GM21529 (cell line): ENCODE measurements around the gene PRKAR2B.

Source experiments
- ATAC-seq: cut with Tn5 transposase; IDR thresholded peaks from one replicate; pipeline ENCODE4 v1.9.1; 2021; ENCODE audit not compliant: unreplicated experiment

Gene PRKAR2B

DNA sequence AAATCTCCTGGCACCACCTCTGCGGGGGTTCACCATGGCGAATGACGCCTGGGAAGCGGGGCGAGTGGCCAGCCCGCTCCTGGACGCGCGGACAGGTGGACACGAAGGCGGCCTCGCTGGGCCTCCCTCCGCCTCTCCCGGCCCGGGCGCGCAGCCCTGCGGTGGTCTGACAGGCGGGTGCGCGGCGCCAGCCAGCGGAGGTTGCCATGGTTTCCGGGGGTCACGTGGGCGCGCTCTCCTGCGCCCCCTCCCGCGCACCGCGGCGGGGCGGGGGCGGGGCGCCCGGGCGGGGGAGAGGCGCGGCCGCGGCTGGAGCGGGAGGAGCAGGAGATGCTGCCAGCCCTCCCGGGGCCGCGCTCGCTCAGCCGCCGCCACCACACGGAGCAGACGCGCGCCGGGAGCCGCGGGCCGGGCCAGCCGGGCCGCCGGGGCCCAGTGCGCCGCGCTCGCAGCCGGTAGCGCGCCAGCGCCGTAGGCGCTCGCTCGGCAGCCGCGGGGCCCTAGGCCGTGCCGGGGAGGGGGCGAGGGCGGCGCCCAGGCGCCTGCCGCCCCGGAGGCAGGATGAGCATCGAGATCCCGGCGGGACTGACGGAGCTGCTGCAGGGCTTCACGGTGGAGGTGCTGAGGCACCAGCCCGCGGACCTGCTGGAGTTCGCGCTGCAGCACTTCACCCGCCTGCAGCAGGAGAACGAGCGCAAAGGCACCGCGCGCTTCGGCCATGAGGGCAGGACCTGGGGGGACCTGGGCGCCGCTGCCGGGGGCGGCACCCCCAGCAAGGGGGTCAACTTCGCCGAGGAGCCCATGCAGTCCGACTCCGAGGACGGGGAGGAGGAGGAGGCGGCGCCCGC is at the start of gene PRKAR2B:
Gene PRKAR2B (plus strand): TSS at position 359 of the 848 bp plus-strand sequence. CDS start 203 bp downstream, at position 562.
- peak; percentile 89 for ATAC-seq

DNA sequence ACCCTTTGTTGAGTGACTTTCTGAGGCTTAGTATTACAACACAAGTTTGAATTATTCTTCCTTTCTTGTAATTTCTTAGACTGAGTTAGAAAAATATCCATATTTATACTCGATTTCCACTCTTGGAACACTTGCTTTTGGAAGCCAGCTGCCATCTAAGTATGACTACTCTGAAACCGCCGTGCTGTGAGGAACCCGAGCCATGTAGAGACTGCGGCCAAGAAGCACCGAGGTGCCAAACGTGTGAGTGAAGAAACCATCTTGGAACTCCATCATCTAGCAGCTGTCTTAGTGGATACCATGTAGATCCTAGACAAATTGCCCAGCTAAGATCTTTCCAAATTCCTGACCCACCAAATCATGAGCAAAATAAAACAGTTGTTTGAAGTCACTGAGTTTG is 49.7 kb upstream of the PRKAR2B start:
- ATAC-seq: no peak

DNA sequence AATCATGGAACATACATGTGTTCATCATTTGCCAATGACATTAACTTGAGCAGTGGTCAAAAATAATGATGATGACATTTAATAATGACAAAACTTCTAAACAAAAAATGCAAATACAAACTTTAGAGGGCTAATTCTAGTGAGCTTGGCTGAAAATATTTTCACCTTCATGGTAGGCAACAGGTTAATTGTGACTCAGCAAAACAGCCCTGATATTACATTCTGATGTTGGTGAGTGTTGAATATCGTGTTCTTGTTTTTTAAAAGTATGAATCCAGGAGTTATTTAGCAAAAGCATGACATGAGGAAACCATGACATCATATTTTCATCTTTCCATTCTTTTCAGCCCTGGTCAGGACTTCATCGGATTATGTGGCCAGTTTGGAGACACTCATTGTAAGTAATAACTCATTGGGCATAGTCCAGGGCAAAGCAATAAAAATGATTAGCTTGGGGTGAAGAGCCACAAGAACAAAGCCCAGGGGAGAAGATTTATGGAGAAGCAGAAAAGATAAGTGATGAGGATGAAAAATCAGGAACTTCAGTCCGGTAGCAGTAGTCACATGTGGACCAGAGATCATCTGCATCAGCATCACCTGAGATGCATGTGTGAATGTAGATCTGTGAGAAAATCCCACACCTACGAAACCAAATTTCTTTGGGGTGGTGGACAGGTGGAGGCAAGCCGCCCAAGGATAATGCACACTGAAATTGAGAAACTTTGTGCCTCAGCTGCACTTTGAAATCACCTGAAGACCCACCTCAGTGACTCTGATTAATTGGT is 46.8 kb upstream of the PRKAR2B start:
- no peak for ATAC-seq

DNA sequence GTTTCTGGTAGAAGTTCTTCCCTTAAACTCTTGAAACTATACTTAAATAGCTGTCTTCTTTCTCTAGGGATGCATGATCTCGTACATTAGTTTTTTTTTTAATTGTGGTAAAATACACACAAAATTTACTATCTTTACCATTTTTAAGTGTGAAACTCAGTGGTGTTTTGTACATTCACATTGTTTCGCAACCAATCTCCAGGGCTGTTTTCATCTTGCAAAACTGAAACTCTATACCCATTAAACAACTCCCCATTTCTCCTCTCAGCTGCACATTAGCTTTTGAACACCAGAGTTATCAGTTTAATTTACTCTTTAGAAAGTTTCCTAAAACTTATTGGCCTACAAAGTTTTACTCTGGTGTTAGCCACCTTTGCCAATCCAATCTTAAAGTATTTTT is 45.5 kb upstream of the PRKAR2B start:
- ATAC-seq: no peak

DNA sequence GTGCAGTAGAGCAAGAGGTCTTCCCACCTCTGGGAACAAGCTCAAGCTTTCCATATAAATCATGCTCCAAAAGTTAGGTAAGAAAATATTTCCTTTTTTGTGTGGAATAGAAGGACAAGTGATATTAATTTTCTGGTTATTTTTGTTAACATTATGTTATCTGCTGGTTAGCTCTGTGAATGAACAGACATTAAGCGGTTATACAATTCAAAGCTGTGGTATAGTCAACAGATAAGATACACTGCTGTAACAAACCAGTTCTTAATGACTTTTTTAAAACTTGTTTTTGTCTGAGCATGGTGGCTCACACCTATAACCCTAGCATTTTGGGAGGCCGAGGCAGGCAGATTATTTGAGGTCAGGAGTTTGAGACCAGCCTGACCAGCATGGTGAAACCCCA is 43.0 kb upstream of the PRKAR2B start:
- ATAC-seq: no peak

DNA sequence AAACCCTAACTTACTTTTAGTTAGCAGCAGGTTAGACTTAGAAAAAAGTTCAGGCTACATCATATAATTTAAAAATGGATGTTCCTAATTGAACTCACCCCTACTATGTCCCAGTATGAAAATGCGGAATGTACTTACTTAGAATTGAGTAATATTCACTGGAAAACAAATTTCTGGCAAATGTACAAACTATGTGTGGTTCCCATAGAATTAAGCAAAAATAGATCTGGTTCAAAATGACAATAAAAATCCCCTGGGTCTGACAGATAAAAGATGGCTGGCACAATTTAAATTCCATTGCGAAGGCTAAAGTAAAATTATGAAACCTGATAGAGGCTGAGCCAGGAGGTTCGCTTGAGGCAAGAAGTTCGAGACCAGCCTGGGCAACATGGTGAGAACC is 42.4 kb upstream of the PRKAR2B start:
- no peak for ATAC-seq

DNA sequence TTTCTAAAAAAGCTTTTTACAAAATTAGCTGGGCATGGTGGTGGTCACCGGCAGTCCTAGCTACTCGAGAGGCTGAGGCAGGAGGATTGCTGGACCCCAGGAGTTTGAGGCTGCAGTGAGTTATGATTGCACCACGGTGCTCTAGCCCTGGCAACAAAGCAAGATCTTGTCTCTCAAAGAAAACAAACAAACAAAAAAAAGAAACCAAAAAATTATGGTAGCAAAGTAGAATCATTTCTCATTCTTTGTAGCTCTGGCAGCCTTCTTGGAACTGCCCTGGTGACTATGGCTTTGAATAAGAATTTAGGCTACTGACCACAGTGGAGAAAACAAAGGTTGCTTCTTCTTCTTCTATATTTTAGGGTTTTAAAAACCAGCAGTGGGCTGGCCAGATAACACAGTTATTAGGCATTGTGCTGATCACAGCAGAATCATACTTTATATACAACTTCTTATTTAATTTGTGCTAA is 41.9 kb upstream of the PRKAR2B start:
- ATAC-seq: no peak

DNA sequence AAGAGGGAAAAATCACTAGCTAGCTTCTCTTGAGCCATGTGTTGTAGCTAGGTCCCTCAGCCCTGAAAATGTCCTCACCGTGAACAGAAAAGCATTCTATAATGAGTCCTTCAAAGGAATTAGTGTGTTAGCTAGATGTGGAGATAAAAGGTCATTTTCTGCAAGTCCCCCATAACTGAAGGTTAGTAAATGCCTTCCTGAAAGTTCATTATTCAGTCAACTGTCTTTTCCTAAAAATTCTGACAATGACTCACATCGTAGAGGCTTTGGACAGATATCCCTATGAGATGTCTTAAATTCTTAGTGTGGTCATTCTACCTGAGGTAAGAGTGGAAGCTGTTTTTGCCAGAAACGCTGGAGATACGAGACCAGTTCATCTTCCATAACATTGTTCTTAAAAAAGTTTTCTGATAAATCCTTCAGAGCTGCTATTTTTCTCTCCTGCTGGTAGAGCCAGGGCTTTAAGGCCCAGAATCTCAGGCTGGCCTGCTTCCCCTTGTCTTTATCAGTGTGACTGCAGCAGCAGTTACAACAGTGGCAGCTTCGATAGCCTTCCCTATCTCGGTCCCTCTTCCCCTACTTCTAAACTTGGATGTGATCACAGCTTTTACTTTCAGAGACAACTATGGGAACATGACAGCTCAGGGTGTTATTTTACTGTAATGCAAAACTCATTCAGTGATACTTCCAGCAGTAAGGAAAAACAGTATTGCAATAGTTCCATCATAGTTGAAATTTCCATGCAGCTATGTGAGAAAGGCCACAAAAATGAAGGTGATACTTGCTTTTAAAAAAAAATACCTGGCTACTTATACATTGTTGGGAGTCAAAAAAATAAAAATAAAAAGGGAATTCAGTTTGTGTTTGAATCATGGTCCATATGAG is 37.3 kb upstream of the PRKAR2B start:
- no peak for ATAC-seq

DNA sequence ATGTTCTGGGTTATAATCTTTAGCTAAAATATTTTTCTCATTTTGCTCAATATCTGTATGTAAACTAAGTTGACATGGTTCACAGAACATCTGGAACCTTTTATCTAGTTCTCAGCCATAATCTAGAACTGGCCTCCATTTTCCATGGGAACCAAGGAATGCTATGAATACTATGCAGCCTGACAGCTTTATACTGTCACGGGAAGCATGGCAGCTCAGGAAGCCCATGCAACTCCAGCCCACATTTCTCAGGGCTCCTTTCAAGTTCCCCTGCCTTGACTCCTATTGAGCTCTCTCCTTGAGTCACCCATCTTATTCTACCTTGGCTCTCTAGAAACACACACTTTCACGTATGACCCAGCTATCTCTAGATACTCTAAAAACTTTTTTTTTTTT is 36.6 kb upstream of the PRKAR2B start:
- ATAC-seq: no peak

DNA sequence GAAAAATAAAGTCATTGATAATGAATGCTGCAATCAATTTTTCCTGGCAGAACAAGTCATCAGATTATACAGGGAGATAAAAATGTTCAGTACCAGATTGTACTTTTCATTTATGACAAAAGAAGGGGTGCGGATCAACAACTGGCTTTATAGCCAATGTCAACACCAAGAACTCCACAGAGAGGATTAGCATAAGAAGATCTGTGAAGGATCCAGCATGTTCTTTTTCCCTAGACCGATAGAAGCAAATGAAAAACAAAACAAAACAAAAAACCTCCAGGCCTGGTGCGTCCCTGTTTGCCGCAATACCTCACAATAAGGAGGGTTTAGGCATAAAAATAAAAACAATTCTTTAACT is 34.7 kb upstream of the PRKAR2B start:
- ATAC-seq: no peak

DNA sequence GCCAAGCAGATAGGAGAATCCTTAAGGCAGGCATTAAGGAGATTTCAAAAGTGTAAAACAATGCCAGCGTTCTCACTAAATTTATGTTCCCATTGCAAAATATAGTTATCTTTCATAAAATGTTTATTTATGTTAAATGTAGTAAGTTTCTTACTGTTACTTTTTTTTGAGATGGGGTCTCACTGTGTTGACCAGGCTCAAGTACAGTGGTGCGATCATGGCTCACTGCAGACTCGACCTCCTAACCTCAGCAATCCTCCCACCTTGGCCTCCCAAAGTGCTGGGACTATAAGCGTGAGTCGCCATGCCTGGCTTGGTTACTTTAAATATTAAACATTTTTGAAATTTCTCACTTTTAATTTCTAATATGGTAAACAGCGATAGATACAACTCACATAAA is 31.8 kb upstream of the PRKAR2B start:
- ATAC-seq: no peak

DNA sequence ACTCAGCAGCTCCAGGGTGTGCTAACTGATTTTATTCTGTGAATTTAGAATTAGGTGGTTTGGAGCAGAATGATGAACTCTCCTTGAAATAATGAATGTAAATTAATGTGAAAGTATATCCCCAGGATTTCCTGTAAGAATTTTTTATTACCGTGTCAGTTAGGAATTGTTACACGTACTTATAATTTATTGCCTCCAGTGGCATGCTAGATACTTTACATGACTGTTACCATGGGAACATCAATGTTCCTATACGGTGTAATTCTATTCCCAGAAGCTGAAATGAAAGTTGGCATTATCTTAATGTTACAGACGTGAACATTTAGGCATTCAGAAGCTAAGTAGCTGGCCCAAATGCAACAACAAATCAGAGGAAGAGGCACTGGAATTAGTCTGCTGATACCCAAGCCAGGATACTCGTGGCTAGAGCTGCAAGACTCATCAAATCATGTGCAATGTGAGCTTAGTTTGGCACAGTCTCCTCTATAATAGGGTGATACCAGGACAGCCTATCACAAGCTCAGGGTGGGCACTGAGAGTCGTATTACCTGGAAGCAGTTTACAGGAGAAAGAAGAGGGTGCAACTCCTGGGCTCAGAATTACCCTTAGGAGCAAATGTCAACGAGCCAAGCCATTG is 30.0 kb upstream of the PRKAR2B start:
- ATAC-seq: no peak

DNA sequence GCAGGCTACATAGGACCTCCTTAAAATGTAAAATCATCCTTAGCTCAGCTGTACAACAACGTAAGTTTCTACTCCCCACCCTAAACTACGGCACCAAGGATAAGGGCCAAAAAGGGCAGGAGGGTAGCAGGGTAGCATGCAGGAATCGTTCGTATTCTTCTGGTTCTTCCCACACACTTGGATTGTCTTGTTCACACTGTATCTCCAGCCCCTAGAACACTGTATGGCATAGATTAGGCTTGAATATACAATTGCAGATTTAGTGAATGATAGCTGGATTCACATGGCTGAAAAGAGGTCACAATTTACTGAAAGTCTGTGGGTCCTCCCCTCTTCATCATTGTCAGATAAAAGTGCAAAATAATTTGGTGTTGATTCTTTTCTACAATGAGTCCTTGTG is 28.2 kb upstream of the PRKAR2B start:
- no peak for ATAC-seq

DNA sequence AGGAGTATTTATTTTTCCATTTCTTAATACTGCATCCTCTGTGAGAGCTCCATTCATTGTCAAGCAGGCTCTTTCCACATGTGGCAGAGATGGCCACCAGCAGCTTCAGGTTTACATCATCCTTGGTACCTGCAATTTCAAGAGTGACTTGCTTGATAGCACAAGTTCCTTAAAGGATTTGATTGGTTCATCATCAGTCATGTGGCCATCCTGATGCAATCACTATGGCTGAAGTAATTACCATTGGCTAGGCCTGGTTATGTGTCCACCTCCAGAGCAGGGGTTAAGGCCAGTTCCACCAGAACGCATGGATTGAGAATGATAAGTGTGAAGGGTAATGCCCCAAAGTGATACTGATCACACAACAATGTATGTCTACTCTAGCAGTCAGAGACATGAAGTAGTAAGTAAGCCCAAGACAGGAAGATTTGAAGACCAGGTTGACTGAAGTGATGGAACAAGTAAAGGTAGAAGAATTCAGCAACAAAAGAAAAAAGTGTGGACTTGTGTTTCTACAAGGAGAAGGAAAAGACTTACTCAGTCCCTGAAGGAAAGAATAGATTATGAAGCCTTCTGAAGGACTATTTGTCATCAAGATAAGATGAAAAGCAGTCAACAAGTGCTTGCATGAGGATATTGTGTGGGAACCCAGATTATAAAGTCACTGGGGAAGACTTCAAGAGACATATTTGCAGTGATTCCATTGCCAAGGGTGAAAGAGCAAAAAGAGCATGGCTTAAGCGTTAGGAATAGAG is 26.4 kb upstream of the PRKAR2B start:
- no peak for ATAC-seq

DNA sequence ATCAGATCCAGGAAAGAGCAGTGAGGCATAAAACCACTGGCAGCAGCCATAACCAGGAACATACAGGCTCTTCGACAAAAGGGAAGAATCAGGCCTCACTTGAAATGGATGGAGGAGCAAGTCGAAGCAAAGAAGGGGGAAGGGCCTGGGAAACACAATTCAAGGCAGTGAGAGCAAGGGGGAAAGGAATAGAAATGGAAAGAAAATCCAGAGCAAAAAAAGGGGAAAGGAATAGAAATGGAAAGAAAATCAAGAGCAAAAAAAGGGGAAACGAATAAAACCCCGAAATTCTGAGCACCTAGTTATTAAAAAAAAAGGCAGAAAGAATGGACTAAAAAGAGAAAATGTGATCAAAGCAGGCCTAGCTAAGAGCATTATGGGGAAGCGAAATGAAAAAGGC is 24.1 kb upstream of the PRKAR2B start:
- ATAC-seq: no peak

DNA sequence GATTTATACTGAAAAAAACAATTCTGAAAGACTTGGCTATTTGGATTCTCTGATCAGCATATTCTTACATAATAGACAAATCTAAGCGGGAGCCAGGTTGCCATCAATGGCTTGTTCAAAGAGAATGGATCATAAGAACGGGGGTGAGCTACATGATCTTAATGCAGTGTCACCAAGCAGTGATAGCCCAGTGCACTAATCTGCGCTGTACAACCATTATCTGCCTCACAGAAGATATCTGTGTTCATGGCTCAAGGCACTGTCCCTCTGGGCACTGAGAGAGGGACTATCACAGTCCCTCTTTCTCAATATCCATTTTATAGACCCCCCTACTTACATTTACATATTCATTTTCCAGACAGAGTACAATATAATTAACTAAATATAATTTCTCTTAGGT is 22.9 kb upstream of the PRKAR2B start:
- ATAC-seq: no peak

DNA sequence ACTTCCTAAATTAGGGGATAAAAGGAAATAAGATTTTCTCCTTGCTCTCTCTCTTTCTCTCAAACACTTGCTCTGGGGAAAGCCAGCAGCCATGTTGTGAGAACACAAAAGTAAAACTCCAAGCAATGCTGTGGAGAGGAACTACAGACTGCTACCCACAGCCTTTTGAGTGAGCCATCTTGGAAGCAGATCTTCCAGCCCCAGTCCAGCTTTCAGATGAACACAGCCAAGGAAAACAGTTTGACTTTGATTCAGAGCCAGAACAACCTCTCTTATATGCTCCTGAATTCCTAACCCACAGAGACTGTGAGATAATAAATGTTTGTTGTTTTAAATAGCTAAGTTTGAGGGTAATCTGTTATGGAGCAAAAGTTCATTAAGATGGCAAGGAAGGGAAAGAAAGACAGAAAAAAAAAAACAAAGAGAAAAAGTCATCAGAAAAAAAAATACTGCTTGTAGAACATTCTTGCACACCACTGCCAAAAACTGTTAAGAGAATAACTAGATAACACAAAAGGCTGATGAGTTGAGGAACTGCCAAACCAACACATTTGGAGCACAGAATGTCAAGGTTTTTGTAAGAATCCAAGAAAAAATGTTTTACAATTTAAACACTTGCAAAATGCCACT is 20.9 kb upstream of the PRKAR2B start:
- ATAC-seq: no peak

DNA sequence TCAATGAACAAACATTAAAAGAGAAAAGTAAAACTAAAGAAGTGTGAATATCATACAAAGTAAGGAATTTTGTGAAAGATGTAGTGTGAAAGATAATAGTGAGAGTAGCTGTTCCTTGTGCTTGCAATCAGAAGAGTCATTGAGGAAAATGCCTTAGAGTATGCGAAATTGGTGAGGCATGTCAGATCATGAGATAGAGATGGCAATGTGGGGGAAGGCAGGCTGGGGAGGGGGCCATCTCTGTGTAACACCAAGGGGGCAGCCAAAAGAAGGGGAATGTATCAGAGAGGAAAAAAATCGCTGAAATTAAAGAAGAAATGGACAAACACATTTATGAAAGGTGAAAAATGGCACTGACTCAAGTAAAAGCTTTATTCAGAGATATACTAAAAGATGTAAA is 19.6 kb upstream of the PRKAR2B start:
- ATAC-seq: no peak

DNA sequence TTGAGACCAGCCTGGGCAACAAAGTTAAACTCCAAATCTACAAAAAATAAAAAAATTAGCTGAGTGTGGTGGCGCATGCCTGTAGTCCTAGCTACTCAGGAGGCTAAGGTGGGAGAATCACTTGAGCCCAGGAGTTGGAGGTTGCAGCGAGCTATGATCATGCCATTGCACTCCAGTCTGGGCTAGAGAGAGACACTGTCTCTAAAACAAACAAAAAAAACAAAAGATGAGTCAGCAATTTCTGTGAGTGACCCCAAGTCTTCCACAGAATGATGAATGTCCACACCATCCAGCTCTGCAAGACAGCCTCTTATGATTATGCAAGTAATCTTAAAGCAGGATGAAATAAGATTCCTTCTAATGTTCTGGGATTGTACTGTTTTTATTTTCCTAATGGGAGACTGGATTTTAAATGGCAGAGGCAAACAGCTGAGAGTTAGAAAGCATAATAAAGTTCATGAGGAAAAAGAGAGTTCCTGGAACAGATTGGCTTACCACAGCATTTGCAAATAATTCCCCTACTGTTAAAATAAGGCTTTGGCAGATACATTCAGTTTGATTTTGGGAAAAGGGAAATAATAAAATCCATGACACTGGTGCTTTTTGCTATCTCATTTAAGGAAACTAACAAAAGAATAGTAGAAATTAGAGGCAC is 18.9 kb upstream of the PRKAR2B start:
- no peak for ATAC-seq
